HG03097 (cell line): ENCODE data around the gene PFKP.
A peak's percentile ranks its signal among the peaks of the same experiment; 100 is the strongest.
"Not testable (repeated sequence)": the region's sequence is repeated elsewhere in the genome, so short reads cannot be mapped to it uniquely, and the experiment has no call there.

Experiments
- ATAC-seq: cut with Tn5 transposase; IDR thresholded peaks from one replicate; pipeline ENCODE4 v1.9.1; 2021; ENCODE audit not compliant: unreplicated experiment, low FRiP score

Gene PFKP

DNA sequence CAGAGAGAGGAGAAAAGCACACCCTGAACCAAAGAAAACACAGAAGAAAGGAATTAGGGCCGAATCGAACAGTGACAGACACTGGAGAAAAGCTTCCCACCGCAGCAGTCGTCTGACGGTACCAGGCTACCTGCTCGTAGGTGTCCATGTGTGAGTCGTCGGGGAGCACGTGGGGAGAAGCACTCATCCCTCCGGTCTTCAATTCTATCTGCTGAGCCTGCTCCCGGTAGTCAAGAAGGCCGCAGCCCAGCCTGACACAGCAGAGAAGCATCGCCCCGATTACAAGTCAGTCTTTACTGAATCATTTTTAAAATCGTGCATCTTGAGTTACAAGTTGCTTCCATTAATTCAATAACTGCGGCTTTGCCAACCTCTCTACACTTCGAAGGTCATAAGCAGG, 80.7 kb downstream of the PFKP start:
- no peak for ATAC-seq

DNA sequence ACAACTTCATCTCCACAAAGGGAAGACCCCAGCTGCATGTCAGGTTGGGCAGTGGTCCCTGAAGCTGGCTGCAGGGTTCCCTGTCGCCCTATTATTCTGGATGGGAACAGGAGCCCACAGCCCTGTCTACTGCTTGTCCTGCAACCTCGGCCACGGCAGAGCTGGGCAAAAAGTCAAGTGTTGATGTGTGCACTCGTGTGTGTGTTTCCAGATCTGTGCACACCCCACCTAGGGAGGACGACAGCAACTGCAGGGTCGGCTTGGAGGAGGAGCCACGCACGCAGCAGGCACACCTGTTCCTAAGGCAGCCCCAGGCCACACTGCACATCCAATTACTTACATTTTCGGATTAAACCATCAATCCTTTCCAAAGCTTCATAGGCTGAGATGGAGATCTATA, 81.6 kb downstream of the PFKP start:
- no peak for ATAC-seq

- ATAC-seq = no peak
These were observed 82.6 kb downstream of the PFKP start for GRCh38 chr10:3149918-3150317.

DNA sequence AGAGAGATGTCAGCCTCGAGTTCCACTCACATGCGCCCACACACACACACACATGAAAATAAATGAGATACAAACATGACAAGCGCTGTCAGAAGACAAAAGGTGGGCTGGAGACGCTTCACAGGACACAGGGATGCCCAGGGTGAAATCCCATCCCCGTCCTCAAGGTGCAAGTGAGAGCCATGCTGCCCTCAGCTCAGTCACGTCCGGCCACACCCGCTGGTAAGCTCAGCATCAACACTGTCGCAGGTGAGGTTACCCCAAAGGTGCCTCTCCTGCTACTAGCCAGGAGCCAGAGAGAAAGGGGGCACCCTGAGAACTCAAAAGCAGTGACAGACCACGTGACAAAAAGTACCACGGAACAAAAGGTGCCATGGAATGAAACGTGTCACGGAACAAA, 83.0 kb downstream of the PFKP start:
- no peak for ATAC-seq

DNA sequence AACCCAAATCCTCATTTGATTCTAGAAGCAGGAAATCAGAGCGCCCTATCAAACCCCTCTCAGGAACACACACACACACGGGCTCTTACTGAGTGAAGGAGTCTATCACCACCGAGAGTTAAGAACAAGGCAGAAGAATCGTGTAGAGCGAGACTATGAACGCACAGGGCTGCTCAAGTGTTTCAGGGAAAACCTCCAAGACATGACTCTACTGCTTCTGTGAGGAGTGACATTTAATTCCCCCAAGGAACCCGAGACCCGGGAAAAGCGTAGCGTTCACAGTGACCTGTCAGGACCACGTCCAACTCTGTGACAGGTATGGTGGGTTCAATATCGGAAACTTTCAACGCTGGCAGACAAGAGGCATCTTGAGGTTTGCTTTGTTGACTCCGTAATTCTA, 83.6 kb downstream of the PFKP start:
- no peak for ATAC-seq

DNA sequence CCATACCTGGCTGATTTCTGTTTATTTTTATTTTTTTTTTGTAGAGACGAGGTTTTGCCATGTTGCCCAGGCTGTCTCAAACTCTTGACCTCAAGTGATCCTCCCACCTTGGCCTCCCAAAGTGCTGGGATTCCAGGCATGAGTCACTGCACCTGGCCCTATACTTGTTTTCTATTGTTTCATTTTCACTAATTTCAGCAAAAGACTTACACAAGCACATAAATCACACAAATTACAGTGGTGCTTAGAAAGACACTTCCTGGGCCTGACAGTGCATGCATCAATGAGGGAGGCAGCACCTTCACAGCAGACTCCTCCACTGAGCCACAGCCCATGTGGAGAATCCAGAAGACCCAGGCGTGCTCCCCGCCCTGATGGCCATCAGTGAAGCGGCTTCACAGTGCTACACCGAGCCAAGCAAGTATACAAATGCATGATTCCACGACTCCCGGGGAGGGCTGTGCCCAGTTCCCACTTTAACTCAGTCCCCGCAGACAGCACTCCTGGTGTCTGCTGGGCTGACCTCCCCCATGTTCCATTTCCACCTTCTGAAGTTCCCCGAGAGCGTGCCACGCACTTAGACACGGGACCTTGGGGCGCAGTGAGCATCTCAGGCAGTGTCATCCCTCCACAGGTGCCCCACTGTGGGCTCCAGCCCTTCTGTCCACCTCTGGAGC, 84.7 kb downstream of the PFKP start:
- no peak for ATAC-seq

DNA sequence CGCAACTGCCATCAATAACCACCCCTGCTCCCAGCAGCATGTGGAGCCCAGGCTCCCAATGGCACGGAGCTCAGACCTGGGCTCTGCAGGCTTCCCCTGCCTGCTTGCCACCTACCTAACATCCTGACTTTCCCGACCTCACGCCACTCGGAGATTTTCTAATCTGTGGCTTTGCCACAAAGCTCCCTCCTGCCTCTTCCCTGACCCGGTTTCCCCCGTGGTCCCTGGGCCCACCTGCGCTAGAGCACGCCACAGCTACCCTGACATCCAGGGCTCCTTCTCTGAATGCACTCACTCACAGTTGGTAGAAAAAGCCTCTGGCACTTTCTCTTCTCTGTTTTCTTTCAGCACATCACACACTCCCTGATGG, 85.2 kb downstream of the PFKP start:
- no peak for ATAC-seq

- ATAC-seq = no peak
These were observed 87.3 kb downstream of the PFKP start for GRCh38 chr10:3154666-3155065.

GRCh38 chr10:3159152-3159551, 91.8 kb downstream of the PFKP start:
- ATAC-seq = no peak

DNA sequence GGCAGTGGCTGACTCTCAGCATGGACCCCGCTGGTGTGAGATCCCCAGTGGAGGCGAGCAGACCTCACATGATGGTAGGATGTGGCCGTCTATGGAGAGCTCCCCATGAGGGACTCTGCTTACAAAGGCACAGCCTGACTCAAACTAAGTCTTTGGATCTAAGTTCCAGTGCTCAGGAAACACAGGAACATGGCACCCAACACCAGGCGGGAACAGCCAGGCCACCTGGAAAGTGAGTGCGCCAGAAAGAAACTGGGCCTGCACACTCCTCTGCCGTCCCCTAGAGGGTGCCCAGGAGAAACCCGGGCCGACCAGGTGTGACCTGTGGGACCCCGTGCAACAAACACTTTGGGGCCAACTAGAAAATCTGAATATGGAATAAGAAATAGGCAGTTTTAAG, 95.2 kb downstream of the PFKP start:
- no peak for ATAC-seq

- ATAC-seq = no peak
These were observed 96.5 kb downstream of the PFKP start for GRCh38 chr10:3163879-3164278.

DNA sequence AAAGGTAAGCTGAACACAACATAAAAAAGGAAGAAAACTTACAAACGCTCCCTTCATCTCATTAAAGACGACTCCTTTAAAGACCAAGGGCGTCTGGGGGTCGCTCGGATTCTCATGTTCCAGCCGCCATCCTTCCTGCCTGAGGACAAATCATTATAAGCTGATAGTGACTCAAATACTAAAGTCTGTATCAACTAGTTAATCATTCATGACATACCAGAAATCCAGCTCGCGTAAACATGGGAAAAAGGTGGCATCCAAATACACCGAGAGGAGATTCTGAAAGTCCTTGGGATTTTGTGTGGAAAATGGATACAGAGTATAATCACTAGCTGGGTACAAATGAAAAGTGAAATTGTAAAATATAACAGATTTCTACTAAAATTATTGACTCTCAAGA, 97.8 kb downstream of the PFKP start:
- no peak for ATAC-seq

DNA sequence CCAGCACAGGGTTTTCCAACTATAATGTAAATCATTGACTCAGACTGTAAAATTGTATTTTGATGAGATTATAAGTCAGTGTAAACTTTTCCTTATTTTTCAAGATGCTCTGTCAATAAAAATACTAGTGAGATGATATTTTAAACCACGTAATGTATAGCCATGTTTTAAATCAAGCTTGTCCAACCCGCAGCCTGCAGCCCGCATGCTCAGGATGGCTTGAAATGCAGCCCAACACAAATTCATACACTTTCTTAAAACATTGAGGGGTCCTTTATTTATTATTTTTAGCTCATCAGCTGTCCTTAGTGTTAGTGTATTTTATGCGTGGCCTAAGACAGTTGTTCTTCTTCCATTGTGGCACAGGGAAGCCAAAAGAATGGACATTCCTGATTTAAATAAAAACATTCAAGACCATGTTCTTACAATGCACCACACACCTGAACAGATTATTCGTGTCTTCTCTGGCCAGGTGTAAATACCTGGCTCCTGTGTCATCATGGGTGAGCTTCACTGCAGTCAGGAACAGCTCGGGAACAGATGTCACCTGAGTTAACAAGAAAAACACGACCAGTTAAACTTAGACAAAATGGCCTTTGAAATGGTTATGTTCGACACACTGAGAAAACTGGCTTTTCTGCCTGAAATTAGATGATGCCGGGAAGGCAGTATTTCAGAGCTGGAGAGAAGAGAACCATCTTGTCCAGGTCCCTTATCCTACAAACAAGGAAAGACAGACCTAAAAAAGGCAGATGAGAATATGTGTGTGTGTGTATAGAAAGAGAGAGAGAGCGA, 99.3 kb downstream of the PFKP start:
- no peak for ATAC-seq

- ATAC-seq = no peak
These were observed 100.4 kb downstream of the PFKP start for GRCh38 chr10:3167611-3168330.

DNA sequence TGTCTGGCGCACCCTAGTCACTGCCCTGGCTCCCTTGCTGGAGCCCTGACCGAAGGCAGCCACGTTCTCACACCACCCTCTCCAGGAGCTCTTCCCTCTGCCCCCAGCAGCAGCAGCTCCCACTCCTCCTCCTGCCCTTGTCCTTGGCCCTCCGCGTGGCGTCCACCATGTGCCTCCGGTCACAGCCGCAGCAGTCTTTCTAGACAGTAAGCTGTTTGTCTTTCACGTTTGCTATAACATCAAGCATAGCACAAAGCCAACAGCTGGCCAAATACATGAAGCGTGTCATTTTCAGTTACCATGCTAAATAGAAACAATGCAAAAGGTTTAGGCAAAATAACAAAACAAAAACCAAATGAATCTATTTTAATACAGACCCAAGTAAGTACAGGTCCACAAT, 101.9 kb downstream of the PFKP start:
- ATAC-seq = no peak

- no peak for ATAC-seq
These were observed 102.3 kb downstream of the PFKP start for GRCh38 chr10:3169673-3170072.

DNA sequence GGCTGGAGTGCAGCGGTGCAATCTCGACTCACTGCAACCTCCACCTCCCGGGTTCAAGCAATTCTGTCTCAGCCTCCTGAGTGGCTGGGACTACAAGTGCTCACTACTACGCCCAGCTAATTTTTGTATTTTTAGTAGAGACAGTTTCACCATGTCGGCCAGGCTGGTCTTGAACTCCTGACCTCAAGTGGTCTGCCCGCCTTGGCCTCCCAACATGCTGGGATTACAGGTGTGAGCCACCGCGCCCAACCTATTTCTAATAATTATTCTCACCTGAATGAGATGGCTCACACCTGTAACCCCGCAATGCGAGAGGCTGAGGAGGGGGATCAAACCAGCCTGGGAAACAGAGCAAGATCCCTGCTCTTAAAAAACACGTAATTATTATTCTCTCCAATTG, 104.1 kb downstream of the PFKP start:
- ATAC-seq = not testable (repeated sequence)

DNA sequence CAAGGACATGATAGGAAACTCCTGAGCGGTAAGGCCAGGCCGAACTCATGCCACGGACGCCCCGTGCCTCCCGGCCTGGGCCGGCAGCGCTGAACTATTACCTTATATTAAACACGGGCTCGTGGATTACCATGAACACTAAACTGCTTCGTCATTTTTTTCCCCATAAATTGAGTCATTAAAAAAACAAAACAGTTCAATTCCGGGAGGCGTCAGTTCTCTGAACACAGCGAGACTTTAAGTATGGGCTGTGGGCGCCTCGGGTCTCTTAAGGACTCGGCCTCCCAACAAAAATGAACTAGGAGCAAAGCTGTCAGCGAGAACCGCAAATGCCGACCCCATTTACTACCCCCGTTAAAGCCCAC, 104.7 kb downstream of the PFKP start:
- no peak for ATAC-seq

- peak; percentile 98 for ATAC-seq
These were observed 105.3 kb downstream of the PFKP start, which contains the start of gene PITRM1 for GRCh38 chr10:3172446-3173170. Gene PITRM1, minus strand, starts transcription at chr10:3172782. Its CDS starts 10 bp downstream, at chr10:3172772.

- peak; percentile 18 for ATAC-seq
These were observed 106.0 kb downstream of the PFKP start for GRCh38 chr10:3173171-3173878.
